NCI-H345 treated with DMSO at 0.1 percent for 48 hours (cell line): ENCODE measurements around the gene SCD5.

Experiments used
- DNase-seq: peaks from one replicate; lab custom pipeline; 2025; ENCODE audit not compliant: unreplicated experiment; lab: John Stamatoyannopoulos, UW

Gene SCD5

DNA sequence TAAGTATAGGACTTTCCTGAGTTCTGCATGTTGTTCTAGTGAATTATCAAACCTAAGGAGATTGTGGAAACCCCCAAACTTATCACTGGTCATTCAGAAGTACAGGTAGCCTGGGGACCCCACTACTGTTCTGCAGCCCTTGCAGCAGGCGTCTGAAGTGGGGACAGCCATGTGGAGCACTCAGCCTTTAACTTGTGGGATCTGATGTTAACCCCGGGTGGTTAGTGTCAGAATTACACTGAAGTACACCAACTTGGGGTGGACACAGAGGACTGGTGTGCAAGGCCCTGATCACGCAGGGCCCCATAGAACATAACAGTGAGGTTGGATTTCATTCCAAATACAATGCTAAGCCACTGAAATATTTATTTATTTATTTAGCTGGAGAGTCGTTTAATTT lies 103.7 kb downstream of the SCD5 start:
- DNase-seq: no peak

DNA sequence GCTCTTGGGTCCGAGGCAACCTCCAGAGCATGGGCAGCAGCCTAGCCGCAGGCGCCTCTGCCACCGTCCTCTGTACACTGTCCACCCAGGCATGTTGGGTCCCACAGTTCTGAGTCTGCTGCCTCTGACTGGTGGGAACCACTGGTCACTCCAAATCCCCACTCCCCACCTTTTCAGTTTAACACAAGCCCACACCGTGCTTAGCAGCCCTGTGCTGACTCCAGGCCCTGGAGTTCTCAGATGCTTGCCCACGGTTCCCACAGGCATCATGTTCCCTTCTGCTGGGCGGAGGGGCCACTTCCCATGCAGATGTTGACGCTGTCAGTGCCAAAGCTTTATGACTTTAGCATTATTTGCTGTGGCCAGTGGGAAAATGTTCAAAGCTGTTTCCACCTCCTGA lies 104.5 kb downstream of the SCD5 start:
- no peak for DNase-seq

DNA sequence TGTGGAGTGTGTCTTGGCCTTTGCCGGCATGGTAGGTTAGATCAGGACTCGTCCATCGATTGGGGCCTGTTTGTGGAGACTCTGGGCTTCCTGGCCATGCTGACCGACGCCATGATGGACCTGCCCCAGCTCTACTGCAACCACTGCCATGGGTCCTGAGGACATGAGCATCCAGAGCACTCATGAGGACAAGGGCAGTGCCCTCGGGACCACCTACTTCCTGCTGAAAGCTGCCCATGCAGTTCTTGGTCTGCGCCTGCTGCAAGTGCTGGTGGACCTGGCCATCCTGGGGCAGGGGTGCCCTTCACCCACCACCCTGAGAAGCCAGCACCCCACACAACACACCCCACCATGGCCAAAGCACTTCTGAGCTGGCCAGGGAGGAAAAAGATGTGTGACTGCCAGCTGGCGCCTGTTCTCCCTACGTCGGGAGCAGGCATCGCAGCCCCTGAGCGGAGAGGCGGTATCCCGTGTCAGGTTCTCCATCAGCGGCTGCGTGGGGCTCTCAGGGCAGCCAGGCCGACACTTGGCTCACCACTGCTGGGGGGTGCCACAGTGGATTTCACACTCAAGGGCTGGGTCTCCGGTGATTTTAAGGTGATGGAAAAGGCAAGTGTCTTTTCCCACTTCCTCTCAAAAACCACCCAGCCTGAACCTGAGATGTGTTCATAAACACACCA lies 106.4 kb downstream of the SCD5 start:
- no peak for DNase-seq

DNA sequence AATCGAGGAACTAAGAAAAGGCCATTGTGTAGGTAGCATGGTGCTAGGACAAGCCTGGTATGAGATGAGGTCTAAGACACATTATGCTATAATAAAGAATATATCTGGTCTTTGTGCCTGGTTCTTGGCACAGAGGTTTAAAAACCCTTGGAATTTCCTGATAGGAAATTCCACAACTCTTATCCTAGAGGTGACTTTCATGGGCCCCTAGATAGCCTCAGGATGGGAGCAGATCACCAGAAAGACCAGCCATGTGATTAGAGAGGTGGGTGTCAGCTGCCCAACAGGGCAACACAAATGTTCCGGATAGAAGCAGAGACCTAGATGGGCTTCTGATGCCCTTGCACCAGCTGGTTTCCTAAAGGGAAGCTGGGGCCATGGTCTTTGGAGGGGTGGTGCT lies 107.2 kb downstream of the SCD5 start:
- no peak for DNase-seq

DNA sequence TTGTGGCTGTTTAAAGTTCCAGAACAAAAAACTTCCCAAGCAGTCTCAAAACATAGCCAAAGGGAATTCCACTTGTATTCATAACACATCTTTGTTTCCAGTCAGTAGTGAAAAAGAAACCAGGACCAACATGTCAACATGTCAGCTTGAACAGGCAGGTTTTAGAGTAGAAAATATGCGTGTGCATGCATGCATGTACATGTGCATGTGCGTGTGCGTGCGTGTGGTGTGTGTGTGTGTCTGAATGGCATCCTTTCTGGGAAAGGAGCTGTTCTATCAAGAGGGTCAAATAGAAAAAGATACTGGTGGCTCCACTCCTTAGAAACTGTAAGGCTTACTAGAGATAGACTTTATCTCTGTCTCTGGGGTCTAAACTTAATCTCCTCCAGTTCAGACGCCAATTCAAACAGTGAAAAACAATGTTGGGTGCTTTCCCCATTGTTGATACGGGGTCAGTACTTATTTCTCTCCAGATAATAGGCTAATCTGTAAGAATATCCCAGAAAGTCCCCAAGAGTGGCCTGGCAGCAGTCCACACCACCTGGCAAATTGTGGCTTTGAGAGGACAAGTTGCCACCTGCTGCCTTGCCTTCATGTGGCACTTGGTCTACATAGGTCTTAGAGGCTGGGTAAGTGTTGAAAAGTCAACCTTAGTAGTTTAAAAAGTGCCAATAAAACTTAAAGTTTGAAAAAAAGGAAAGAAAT lies 110.4 kb downstream of the SCD5 start:
- no peak for DNase-seq

DNA sequence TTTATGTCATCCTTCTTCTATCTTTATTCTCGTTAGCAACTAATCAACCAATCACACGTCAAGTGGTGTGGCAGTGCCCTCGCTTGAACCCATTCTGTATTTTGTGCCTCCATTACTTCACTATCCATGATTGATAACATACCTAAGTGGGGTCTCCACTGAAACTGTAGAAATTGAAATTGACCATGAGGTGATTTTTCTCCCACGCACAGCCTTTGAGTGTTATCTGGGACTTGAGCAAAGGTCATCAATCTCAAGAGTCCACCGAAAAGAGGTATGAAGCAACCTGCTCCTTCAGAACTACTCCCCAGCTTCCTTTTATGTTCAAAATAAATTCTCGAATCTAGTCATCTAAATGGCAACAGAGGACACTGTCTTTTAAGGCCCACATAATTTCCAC lies 111.1 kb downstream of the SCD5 start:
- DNase-seq: no peak

DNA sequence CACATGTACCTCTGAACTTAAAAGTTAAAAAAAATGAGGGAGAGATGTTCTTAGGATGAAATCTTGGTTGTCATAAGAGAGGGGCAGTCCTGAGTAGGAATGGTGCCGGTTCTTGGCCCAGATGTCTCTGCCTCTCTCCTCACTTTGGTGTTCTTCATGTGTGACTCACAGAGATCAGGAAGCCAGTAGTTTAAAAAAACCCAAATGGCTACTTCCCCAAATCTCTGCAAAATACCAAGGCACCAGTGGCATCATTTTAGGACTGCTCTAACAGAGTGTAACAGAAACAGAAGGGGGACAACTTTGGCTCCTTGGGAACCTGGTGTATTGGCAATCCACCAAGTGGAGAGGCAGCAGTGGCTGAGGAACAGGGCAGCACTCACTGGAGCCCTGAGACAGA lies 116.8 kb downstream of the SCD5 start:
- DNase-seq: no peak

DNA sequence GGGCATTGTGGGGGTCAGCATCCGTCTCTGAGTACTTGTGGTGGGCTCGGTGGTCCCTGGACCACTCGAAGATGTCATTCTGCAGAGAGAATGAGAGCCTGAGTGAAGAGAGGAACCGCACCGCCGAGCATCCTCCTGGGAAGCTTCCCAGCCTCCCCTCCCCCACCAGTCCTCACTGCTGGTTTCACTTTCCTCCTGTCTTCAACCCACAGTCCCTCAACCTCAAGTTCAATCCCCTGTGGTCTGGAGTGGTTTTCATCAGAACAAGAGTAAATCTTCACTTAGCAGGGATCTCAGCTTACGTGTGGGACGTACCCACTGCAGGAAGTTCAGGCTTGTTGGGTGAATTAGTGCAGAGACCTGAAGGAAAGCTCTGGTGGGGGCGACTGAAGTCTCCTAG lies 117.8 kb downstream of the SCD5 start:
- no peak for DNase-seq

DNA sequence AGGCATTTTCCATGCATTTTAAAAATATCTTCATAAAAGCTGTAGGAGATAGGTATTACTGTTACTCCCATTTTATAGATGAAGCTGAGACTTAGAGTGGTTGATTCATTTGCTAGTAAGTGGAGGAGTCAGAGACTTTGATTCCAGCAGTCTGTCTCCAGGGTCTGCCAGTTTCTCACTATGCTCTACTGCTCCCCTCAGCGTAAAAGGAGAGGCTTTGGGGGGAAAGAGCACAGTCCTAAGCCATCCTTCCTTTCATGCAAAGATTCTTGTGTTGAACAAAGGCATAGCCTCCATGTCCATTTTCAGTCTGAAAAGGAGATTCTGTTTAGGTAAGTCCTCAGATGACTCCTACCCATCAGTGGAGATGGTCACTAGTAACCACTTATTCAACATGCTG lies 119.1 kb downstream of the SCD5 start:
- no peak for DNase-seq

DNA sequence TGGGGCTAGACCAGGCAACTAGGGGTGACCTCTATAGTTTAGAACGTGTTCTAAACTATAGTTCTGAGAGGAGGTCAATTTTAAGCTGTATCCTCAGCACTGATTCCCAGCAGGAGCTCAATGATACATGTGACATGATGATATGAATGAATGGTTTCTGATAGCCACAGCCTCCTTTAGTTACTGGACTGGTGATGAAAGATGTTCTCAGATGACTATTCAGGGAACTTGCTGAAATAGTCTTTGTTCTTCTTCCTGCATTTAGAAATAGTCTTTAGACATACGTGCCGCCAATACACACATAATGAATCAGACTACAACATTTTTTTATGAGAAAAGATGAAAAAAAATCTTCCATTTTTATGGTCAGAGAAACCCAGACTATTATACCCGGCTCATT lies 120.5 kb downstream of the SCD5 start:
- no peak for DNase-seq

DNA sequence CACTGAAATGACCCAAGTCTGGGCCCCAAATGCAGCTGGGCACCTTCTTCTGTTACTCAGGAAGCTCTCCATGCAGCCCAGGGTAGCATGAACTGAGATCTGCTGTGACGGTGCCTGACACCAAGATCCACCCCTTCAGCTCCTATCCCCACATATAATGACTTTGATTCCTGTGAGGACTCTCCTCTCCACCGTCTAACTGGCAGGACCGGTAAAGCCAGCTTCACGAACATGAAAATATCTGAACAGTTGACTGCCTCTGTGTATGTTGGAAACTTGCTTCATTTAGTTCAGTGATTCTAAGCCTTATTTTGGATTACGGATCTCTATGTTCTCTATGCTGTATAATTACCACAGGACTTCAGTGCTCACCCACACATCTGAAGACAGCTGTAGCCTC lies 121.3 kb downstream of the SCD5 start:
- no peak for DNase-seq

DNA sequence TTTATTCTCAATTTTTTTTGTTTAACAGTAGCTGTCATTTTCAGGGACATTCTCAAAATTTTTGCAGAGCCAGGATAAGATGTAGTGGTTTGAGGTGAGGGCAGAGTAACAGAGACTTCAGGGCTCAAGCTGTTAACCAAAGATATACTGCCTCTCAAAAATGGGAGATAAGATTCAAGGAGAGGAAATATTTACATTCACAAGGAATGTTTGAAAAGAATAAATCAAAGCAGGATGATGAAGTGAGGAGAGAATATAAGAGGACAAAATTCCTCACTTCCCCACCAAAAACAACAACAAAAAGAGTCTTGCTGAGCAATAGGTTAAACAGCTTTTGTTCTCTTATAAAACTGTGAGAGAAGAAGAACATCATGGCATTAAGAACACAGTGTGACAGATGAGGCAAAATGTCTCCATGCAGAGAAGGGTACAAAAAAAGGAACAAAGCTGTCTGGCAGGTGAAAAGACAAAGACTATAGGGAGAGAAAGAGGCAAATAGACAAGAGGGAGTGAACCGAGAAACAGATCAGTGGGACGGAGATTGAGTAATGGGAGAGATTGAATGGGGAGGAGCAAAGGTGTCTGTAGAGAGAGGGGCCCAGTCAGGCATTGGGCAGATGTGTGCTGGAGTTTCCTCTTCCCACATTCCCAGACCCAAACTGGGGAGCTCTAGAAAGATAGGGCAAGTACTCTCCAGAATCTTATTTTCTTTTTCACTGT lies 130.7 kb downstream of the SCD5 start:
- DNase-seq: no peak

DNA sequence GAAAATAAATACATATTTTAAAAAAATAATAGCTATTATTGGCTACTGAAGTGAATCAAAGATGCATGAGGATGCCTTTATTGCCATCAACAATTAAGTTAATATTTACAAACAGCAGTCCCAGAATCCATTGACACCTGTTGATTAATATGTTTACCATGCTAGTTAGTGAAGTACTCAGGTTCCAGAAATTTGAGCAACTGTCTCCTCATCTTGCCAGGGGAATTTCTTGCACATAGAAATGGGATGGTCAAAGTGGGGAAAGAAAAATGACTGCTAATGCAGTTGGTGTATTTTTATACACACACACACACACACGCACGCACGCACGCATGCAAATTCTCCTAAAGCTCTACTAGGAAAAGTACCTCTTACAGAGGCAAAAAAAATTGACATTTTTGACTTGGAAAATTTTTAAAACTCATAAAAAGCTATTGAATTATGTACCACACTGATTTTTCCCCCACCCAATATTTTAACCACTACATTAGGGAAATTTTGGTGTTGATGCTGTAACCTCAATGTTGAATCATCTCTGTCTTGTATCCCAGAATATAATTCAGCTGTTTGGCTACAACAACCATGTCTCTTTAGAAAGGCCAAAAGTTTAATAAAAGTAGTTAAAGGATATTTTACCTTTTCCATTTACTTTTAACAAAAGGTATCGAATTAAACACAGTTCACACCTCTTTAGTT lies 131.5 kb downstream of the SCD5 start:
- no peak for DNase-seq

DNA sequence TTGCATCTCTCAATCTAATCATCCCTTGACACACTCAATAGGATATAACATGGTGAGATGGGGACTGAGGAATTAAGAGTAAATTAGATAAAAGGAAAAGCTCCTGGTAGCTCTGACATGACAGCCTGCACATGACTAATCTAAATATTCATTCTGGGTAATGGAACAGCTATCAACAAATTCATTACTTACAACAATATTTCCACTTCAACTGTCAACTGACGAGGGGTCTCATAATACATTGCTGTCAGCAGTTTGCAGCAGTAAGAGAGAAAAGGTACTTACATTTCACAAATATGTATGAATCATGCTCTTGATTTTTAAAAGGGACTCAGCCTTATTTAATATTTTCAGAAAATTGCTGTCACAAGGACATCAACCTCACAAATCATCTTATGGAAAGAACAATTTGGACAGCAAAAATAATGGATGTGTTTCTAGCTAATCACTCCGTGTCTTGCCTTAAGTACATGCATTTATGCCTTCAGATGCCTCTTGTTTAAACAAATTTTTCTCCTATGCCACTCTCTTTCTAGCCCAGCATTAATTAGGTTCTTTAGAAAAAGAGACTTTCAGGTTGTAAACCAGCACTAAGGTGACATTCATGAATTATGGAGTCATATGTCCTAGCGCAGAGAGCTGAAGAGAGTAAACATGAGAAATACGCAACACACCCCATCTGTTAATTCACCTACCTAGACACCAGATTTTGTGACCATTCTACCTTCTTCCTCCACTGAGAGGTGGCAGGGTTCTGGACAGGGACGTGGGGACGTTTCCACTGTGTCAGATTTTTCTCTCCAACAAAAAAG lies 137.2 kb downstream of the SCD5 start:
- DNase-seq: no peak

DNA sequence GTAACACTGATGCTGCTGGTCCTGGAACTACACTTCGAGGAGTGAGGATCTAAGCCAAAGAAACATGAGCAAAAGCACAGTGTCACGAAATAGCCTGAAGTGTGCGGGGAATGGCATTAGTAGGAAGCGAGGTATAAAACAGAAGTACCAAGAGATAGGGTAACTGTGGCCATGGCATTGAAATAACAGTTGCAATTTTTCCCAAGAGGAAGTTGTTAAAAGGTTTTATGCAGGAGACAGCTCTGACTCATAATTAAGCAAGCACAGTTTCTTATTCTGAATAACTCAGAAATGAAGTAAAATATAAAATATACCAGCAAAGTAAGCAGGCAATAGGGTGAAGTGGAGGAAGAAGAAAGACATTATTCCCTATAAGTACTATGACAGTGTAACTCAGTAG lies 146.5 kb downstream of the SCD5 start:
- no peak for DNase-seq

DNA sequence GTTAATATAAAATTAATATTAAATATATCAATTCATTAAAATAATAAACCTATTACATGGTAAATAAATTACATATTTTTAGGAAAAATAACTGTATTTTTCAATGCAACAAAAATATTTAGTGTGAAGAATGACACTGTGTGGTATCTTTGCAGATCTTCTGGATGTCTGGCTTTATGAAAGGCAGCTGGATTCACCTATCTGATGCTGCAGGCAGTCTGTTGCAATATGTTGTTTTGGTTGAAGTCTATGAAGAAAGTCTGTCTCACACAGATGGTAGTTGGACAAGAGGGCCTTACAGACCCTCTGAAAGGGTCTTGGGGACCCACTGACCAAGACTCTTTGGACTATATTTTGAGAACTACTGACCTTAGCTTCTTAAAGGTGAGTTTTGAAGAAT lies 147.7 kb downstream of the SCD5 start:
- DNase-seq: no peak

DNA sequence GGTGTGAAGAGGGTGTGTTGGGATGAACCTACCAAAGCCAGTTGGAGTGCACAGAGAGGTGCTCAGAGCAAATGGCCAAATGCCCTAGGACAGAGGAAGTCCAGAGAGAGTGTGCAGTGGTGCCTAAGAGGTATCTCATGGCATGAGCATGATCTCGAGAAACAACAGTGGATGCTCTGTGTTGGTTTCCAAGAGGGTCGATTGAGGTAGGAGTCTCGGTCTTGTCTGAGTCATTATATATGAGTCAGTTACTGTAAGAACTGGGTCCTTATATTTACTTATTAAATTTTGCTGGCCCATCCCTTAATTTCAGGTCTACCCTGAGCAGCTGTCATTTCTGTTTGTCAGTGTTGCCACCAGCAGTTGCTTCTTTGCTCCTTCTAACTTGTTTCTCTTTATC lies 150.2 kb downstream of the SCD5 start:
- DNase-seq: no peak

DNA sequence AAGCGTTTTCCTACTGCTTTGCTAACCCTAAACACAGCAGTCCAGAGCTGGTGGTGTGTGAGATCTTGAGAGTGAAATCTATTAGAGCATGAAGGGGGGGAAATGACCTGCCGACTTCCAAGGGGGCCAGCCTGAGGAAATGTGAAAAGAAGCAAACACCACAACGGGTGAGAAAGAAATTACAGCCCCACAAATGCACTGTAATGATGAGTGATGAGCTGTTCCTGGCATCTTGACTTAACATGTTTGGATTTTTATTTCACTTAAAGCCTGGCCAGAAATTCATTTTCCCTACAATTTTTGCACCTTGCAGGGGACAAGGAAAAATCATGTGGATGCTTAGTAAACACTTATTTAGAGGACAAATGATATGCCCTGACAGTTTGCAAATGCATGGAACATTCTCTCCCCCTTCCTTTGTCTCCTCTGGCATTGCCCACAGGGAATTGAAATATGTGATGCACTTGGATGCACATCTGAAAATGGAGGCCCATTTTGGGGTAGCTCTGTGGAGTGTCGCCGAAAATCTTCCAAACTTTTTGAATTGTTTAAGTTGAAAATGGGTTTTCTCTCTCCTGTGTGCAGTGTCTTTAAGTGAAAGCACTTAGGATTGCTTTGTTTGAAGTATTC lies 152.5 kb downstream of the SCD5 start:
- no peak for DNase-seq

DNA sequence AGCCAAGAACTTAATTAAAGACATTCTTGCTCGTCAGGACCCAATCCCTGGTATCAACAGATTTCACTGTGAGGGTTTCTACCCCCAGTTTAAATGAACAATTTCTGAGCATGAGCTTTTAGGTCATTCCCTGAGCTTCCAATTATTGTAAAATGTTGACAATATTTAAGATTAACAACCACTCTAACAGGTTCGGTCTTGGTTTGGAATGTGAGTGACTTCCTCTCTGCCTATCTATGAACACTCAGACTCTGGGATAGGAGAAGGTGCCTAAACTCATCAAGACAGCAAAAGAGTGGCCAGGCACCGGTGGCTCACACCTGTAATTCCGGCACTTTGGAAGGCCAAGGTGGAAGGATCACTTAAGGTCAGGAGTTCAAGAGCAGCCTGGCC lies 153.9 kb downstream of the SCD5 start:
- DNase-seq: no peak

DNA sequence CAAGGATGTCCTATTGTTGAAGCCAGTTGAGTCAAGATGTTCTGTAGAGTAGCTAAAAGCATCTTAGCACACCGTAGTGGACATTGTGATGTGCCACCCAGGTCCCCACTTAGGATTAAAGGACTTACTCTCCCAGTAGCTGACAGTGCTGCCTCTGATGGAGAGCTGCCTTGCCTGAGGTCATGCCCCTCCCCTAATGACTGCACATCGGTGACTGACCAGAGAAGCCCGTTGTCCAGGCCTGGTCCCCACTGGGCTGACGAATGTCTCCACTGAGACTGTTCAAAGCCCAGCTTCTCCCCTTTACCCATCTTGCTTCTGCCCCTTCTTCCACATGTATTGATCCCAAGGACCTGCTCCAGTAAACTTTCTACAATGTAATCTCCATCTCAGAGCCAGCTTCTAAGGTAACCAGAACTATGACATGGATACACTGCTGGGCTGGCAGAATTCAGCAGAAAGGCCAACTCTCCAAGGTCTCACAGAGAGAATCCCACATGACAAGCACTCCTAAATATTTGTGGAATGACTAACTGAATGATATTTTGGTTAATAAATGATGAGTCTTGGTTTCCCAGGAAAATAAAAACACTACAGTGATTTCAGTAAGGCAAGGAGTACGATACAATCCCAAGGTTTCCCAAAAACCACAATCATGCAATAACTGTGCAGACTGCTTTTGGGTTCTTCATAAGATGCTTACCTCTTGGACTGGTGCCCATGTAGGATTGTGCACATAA lies 154.4 kb downstream of the SCD5 start:
- DNase-seq: no peak
